Activated CD4-positive, alpha-beta T cell treated with anti-CD3 and anti-CD28 coated beads for 36 hours (primary cell): Measurements from ENCODE around the gene ZC3H18. TPM values are rescaled to one million over a fixed set of nuclear protein-coding genes. Genes with fewer than 3 reads are reported as not detected.

Source experiments
- ATAC-seq: fragments of 200-7000 bp; cut with Tn5 transposase; one replicate; pipeline ENCODE4 v1.10.0; 2021; ENCODE audit warnings: mild to moderate bottlenecking, moderate library complexity
- CTCF ChIA-PET: fragments of 350-600 bp; sonication (Branson Sonifier 250); formaldehyde crosslinking; loops from one replicate; lab custom pipeline; 2021; ENCODE audit warnings: antibody characterized with exemption; lab: Charles Lee
- POLR2A ChIA-PET: fragments of 350-600 bp; sonication (Branson Sonifier 250); formaldehyde crosslinking; loops from one replicate; lab custom pipeline; 2021; ENCODE audit warnings: antibody characterized with exemption, inconsistent platforms; lab: Charles Lee
- DNase-seq: peaks from one replicate; pipeline ENCODE4 v3.0.0-alpha.2; 2020
- H3K27ac Mint-ChIP-seq: one replicate; pipeline ENCODE4 v1.8.0; 2021; ENCODE audit warnings: mixed read lengths
- H3K27me3 Mint-ChIP-seq: one replicate; pipeline ENCODE4 v1.8.0; 2021; ENCODE audit warnings: mixed read lengths
- H3K36me3 Mint-ChIP-seq: one replicate; pipeline ENCODE4 v1.8.0; 2021; ENCODE audit warnings: low read depth, mixed read lengths
- H3K4me1 Mint-ChIP-seq: one replicate; pipeline ENCODE4 v1.8.0; 2021; ENCODE audit warnings: mixed read lengths
- H3K4me3 Mint-ChIP-seq: one replicate; pipeline ENCODE4 v1.8.0; 2021; ENCODE audit warnings: mild to moderate bottlenecking, moderate library complexity, mixed read lengths
- H3K9me3 Mint-ChIP-seq: one replicate; pipeline ENCODE4 v1.8.0; 2021; ENCODE audit warnings: low read depth, mixed read lengths
- intact Hi-C, 2 experiments: fragments of 100-400 bp; cut with DNase I in 1 of 2; cut with micrococcal nuclease in 1 of 2; formaldehyde crosslinking; loops; one replicate each; pipeline versions ENCODE4 v1.14.2 to v1.15.1; 2022 to 2024; cut with DNase I, micrococcal nuclease
- total RNA-seq, 2 experiments: library from RNA; stranded (reverse); gene quantifications; one replicate each; pipeline ENCODE4 v1.2.3, GENCODE V29; 2021

ZC3H18 gene
- total RNA-seq, 2 experiments from 2014 or later: 70.0 to 76.4 TPM

DNA sequence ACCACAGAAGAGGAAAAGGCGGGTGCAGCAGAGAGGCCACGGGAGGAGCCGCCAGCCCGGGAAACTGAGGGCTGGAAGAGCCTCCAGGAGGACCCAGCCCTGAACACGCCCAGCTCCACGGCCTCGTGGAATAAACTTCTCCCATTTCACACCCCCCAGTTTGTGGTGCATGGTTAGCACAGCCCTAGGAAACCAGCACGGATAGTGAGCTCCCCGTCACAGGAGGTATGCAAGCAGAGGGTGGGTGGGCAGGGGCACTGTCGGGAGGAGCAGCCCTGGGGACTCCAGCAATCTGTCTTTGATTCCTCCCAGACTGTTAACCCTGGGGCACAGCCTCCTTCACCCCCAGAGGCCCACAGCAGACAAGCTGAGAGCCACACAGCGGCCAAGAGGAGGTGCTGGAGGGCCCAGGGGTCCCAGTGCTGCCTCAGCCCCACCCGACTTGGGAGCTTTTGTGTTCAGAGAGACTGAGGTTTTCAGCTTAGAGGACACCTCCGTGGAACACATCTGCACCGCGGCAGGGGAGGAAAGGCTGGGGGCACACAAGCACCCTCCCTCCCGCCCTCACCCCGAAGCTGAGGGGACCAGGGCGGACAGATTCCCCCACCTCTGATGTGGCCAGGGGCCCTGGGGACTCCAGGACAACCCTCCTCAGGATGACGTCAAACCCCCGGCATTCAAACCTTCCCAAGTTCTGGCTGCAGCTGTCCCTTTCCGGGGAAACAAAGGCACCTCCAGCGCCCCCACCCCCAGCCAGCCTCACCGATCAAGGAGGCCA, 66.5 kb downstream of the ZC3H18 start:
- peaks cover 23% of the 10 kb centered on the region for H3K27me3 Mint-ChIP-seq
- peaks cover 44% of the 10 kb centered on the region for H3K4me1 Mint-ChIP-seq

DNA sequence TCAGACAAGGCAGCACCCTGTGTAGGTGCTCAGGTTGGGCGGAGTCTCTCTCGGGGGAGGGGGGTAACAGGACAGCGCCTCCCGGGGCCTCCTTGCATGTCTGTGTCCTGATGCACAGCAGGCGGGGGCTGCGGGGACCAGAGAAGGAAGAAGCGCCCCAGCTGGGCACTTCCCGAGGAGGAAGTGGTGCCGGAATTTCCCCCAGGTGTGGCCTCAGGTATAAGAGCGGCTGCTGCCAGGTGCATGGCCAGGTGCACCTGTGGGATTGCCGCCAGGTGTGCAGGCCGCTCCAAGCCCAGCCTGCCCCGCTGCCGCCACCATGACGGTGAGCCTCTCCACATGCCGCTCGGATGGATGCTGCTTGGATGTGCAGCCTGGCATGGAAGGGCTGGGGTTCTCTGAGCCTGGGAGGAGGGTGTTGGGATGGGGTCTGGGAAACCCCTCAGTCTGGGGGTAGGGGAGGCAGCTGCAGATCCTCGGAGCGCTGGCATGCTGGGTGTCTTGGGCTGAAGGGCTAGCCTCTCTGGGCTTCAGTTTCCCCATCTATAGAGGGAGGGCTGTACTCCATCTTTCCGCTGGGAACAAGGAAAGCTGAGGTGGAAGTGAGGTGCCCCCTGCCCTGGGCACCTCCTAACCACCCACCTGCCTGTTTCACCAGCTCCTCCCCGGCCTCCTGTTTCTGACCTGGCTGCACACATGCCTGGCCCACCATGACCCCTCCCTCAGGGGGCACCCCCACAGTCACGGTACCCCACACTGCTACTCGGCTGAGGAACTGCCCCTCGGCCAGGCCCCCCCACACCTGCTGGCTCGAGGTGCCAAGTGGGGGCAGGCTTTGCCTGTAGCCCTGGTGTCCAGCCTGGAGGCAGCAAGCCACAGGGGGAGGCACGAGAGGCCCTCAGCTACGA, 68.4 kb downstream of the ZC3H18 start, which contains the start of gene IL17C:
IL17C (plus strand) TSS at position 250 of the 908 bp plus-strand sequence; CDS start at position 320, 70 bp downstream.
- intact Hi-C loops: loop anchor here in 1 of 2 experiments (10.0 kb wide), 1 partner anchor 146 kb away; the partner anchor contains the start of gene PIEZO1
- H3K27me3 Mint-ChIP-seq: peaks cover 23% of the 10 kb centered on the region
- POLR2A ChIA-PET: no interaction called here
- no peaks in the 10 kb centered on the region for H3K9me3 Mint-ChIP-seq
- DNase-seq (no peak), ATAC-seq (no peak)
- H3K27ac Mint-ChIP-seq: no peak within 1 kb of the TSS
- no peak within 1 kb of the TSS for H3K4me3 Mint-ChIP-seq
- H3K4me1 Mint-ChIP-seq: peaks cover 38% of the 10 kb centered on the region
- H3K36me3 Mint-ChIP-seq: peaks cover 6% of the 10 kb centered on the region
- CTCF ChIA-PET: interaction anchor here (1.0 kb wide), 1 partner anchor 43 kb away, joined by 4 read pairs; no protein-coding TSS in a partner anchor

More for the DNA sequence above, 66.5 kb downstream of the ZC3H18 start:
- intact Hi-C loops: loop anchor here in 1 of 2 experiments (10.0 kb wide), 1 partner anchor 148 kb away; the partner anchor contains the start of gene PIEZO1
- Mint-ChIP-seq H3K4me3 (peak overlapping the region; percentile 33), H3K36me3 (peaks cover 8% of the 10 kb centered on the region), H3K27ac (no peak overlapping the region), H3K9me3 (no peaks in the 10 kb centered on the region)
- no peak for DNase-seq
- no peak for ATAC-seq
- ChIA-PET POLR2A (interaction anchor here (0.6 to 0.9 kb wide), 2 partner anchors 13 to 463 kb away, joined by 3 to 5 read pairs; no protein-coding TSS in a partner anchor), CTCF (no interaction called here)

DNA sequence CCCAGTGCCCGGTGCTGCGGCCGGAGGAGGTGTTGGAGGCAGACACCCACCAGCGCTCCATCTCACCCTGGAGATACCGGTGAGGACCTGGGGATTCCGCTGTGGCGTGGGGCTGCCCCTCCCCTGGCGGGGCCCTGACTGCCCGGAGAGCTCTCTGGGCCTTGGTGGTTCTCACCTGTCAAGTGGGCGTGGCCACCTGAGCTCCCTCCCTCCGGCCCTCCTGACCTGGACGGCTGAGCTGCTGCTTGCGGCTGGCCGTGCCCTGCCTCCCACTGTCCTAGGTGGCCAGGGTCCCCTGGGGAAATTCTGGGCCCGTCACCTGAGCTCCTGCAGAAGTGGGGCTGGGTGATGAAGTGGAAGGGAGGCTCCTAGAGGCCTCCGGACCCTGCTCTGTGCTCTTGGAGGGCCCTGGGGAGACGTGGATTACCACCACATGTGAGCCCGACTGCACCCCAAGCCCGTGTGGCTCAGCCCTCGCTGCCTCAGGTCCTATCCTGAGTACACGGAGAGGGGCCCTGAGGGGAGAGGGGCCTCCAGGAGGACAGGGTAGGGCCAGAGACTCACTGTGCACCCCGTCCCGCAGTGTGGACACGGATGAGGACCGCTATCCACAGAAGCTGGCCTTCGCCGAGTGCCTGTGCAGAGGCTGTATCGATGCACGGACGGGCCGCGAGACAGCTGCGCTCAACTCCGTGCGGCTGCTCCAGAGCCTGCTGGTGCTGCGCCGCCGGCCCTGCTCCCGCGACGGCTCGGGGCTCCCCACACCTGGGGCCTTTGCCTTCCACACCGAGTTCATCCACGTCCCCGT, 69.2 kb downstream of the ZC3H18 start:
- no peak overlapping the region for H3K4me3 Mint-ChIP-seq
- intact Hi-C loops: loop anchor here in 1 of 2 experiments (10.0 kb wide), 1 partner anchor 145 kb away; the partner anchor contains the start of gene PIEZO1
- H3K27ac Mint-ChIP-seq: no peak overlapping the region
- no peak for DNase-seq
- ChIA-PET CTCF (interaction anchor here (0.7 to 1.0 kb wide), 3 partner anchors 42 to 69 kb away, joined by 3 to 4 read pairs (median 3); partner anchors contain the start of gene ZC3H18), POLR2A (no interaction called here)
- H3K36me3 Mint-ChIP-seq: peaks cover 11% of the 10 kb centered on the region
- H3K27me3 Mint-ChIP-seq: peaks cover 23% of the 10 kb centered on the region
- H3K9me3 Mint-ChIP-seq: no peaks in the 10 kb centered on the region
- peaks cover 33% of the 10 kb centered on the region for H3K4me1 Mint-ChIP-seq
- ATAC-seq: no peak

DNA sequence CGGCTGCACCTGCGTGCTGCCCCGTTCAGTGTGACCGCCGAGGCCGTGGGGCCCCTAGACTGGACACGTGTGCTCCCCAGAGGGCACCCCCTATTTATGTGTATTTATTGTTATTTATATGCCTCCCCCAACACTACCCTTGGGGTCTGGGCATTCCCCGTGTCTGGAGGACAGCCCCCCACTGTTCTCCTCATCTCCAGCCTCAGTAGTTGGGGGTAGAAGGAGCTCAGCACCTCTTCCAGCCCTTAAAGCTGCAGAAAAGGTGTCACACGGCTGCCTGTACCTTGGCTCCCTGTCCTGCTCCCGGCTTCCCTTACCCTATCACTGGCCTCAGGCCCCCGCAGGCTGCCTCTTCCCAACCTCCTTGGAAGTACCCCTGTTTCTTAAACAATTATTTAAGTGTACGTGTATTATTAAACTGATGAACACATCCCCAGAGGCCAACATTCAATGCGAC, 69.9 kb downstream of the ZC3H18 start:
- Mint-ChIP-seq H3K4me1 (peaks cover 30% of the 10 kb centered on the region), H3K9me3 (no peaks in the 10 kb centered on the region), H3K27ac (no peak overlapping the region), H3K4me3 (no peak overlapping the region), H3K36me3 (peaks cover 11% of the 10 kb centered on the region), H3K27me3 (peaks cover 23% of the 10 kb centered on the region)
- intact Hi-C loops: no loop called here
- DNase-seq (no peak), ATAC-seq (no peak)
- CTCF ChIA-PET: interaction anchor here (0.9 kb wide), 1 partner anchor 70 kb away, joined by 3 read pairs; the partner anchor contains the start of gene ZC3H18
- POLR2A ChIA-PET: interaction anchor here (0.5 kb wide), 1 partner anchor 14 kb away, joined by 3 read pairs; no protein-coding TSS in a partner anchor

DNA sequence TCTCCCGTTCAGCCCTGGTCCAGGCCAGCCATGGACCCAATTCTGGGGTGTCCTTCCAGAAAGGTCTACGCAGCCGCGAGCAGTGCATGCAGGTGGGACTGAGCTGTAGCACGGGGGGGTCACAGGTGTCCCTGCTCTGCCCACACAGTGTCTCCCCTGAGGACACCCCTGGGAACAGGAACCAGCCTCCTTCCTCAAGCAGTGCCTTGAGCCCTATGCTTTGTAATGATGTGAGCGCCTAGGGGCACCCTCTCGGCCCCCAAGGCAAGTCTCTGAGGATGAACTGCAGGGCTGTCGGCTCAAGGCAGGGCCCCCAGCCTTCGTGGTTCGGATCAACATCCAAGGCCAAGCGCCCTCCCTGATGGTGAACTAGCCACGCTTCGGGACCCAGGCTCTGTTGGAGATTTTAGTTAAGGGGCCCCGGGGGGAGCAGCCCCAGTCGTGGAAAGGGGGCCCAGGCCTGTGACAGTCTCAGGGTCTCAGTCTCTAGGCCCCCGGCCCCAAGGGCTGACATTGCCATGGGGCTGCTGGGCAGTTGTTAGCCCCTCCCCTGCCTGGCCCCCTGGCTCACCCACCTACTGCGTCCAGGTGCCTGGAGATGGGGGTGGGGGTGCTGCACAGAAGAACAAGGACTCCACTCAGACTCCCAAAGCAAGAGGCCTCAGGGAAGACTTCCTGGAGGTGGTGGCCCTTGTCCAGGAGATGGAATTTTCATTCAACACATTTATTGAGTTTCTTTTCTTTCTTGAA, 70.5 kb downstream of the ZC3H18 start:
- H3K36me3 Mint-ChIP-seq: peaks cover 9% of the 10 kb centered on the region
- no peaks in the 10 kb centered on the region for H3K9me3 Mint-ChIP-seq
- H3K4me3 Mint-ChIP-seq: no peak overlapping the region
- intact Hi-C loops: no loop called here
- no peak overlapping the region for H3K27ac Mint-ChIP-seq
- peaks cover 20% of the 10 kb centered on the region for H3K27me3 Mint-ChIP-seq
- ChIA-PET POLR2A (interaction anchor here (0.5 kb wide), 1 partner anchor 15 kb away, joined by 3 read pairs; no protein-coding TSS in a partner anchor), CTCF (no interaction called here)
- ATAC-seq (no peak), DNase-seq (no peak)
- peaks cover 27% of the 10 kb centered on the region for H3K4me1 Mint-ChIP-seq

DNA sequence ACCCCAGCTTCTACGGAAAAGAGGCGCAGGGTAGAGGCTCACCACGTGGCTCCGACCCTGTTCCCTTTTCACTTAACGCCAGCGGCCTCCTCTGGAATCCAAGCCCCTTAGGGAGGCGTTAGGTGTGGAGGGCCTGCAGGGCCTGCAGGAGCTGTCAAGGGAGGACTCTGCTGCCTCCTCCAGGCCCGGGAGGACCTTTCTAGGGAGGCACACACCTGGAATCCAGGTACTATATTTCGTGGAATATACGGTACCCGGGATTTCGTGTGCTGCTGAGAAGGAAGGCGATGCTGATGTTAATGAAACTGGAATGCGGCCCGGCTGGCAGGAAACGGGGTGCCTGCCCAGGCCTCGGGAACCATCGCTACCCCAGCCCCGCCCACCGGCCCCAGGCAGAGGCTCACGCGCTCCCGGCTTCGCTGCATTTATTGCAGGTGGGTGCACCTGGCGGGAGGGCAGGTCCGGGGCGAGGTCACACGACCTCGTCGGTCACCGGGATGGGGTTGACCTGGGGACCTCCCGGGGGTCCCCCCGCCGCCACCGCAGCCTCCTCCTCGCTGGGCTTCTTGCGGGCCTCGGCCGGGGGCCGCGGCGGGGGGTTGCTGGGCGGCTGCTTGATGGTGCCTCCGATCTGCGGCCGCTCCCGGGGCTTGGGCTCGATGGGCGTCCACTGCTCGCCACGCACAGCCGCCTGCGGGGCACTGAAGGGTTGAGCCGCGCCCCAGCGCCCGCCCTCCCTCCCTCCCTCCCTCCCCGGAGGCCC, 72.9 kb downstream of the ZC3H18 start:
- no peak for ATAC-seq
- Mint-ChIP-seq H3K4me3 (no peak overlapping the region), H3K36me3 (peaks cover 6% of the 10 kb centered on the region), H3K27me3 (peaks cover 8% of the 10 kb centered on the region), H3K27ac (no peak overlapping the region), H3K4me1 (peaks cover 11% of the 10 kb centered on the region), H3K9me3 (no peaks in the 10 kb centered on the region)
- intact Hi-C loops: no loop called here
- DNase-seq: no peak
- ChIA-PET CTCF (no interaction called here), POLR2A (no interaction called here)

DNA sequence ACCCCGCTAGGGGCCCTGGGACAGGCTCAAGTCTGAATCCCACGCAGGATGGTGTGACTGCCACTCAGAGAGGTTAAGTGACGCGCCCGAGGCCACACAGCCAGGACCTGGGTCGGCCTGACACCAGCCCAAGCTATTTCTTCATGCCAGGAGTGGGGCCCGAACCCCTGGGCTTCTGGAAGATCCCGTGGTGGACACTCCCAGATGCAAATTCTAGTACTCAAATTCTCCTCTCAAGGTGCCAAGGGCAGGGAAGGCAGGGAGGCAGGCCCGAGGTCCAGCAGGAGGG, 73.4 kb downstream of the ZC3H18 start:
- peaks cover 6% of the 10 kb centered on the region for H3K36me3 Mint-ChIP-seq
- intact Hi-C loops: no loop called here
- H3K4me3 Mint-ChIP-seq: no peak overlapping the region
- peaks cover 7% of the 10 kb centered on the region for H3K4me1 Mint-ChIP-seq
- H3K9me3 Mint-ChIP-seq: no peaks in the 10 kb centered on the region
- no peak for ATAC-seq
- peaks cover 6% of the 10 kb centered on the region for H3K27me3 Mint-ChIP-seq
- ChIA-PET CTCF (no interaction called here), POLR2A (no interaction called here)
- DNase-seq: no peak
- H3K27ac Mint-ChIP-seq: no peak overlapping the region

DNA sequence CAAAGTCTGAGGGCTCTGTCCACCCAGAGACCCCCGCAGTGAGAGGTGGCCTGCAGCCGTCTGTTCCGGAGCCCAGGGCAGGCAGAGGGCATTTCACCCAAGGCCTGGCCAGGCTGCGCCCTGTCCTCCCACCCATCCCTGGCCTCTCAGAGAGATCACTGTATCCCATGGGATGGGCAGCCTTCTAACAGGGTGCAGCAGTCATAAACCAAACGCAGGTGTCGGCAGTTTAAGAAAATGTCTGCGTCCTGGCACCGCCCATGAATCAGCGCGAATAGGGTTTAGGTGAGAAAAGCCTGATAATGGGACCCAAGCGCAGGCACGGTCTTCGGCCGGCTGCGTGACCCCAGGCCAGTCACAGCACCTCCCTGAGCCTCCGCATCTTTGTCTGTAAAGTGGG, 75.3 kb downstream of the ZC3H18 start:
- DNase-seq: no peak
- intact Hi-C loops: no loop called here
- H3K36me3 Mint-ChIP-seq: peaks cover 16% of the 10 kb centered on the region
- H3K27ac Mint-ChIP-seq: no peak overlapping the region
- ChIA-PET POLR2A (no interaction called here), CTCF (no interaction called here)
- ATAC-seq: no peak
- H3K4me1 Mint-ChIP-seq: peaks cover 8% of the 10 kb centered on the region
- H3K9me3 Mint-ChIP-seq: no peaks in the 10 kb centered on the region
- H3K27me3 Mint-ChIP-seq: no peaks in the 10 kb centered on the region
- no peak overlapping the region for H3K4me3 Mint-ChIP-seq

DNA sequence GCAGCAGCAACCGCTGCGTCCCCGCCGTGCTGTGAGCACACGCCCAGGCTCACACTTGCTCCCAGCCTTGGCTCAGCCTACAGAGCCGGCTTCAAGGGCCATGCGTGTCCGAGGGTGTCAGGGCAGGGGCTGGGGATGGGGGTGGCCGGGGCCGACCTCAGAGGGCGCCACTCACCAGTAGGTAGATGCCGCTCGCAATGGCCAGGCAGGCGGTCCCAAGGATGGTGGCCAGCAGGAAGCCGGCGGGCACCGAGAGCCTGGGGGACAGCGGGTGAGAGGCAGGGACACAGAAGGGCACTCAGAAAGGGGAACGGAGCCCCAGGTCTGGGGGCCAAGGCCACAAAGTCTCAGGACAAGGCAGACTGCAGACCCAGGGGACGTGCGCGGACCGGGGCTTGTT, 75.7 kb downstream of the ZC3H18 start:
- intact Hi-C loops: no loop called here
- Mint-ChIP-seq H3K27me3 (no peaks in the 10 kb centered on the region), H3K36me3 (peaks cover 17% of the 10 kb centered on the region), H3K4me1 (peaks cover 8% of the 10 kb centered on the region), H3K4me3 (no peak overlapping the region), H3K27ac (no peak overlapping the region), H3K9me3 (no peaks in the 10 kb centered on the region)
- DNase-seq (no peak), ATAC-seq (no peak)
- CTCF ChIA-PET: no interaction called here
- POLR2A ChIA-PET: no interaction called here
